HCT116 (cell line): ENCODE results near the gene LDLR. TPM values are rescaled to one million over a fixed set of nuclear protein-coding genes. Genes with fewer than 3 reads are reported as not detected.
"Not testable (repeated sequence)": the region's sequence is repeated elsewhere in the genome, so short reads cannot be mapped to it uniquely, and the experiment has no call there.

Experiments
- ATAC-seq: fragments of 200-7000 bp; cut with Tn5 transposase; 2 replicates; pipeline ENCODE4 v1.9.1; 2020; ENCODE audit warnings: mild to moderate bottlenecking, moderate library complexity
- BruUV-seq: library from RNA; stranded (reverse); fragments of 400-500 nt; replicated peaks from 2 replicates; lab custom pipeline; 2021; lab: Mats Ljungman, UMichigan
- CTCF ChIA-PET: fragments of 300-600 bp; sonication (Branson Sonifier 250); formaldehyde crosslinking; loops from one replicate; lab custom pipeline; 2021; ENCODE audit warnings: antibody characterized with exemption; lab: Charles Lee
- POLR2A ChIA-PET: fragments of 300-600, 350-600 bp; sonication (Branson Sonifier 250); formaldehyde crosslinking; loops from one replicate; lab custom pipeline; 2021; ENCODE audit warnings: antibody characterized with exemption; lab: Charles Lee
- RAD21 ChIA-PET, 2 experiments: fragments of 300-600 bp; sonication (Branson Sonifier 250); formaldehyde crosslinking; loops; one replicate each; lab custom pipeline; 2023; ENCODE audit warnings: low total read pairs in 2 of 2; ENCODE audit not compliant: uncharacterized antibody in 2 of 2, unreplicated experiment in 2 of 2, low non-redundant PET in 1 of 2; lab: Charles Lee
- DNase-seq: peaks from one replicate; pipeline ENCODE4 v3.0.0-alpha.2; 2010; ENCODE audit warnings: low read depth, low spot score
- H2AFZ ChIP-seq: fragments of 200-600 bp; shearing (Covaris generic), sonication (generic); 2 replicates; pipeline ENCODE4 v1.6.1; 2017; ENCODE audit warnings: low read depth, mixed run types, mixed read lengths, antibody characterized with exemption, low read length; ENCODE audit not compliant: poor library complexity, severe bottlenecking
- H3K27ac ChIP-seq: 2 replicates; pipeline ENCODE4 v1.5.1; 2012; ENCODE audit warnings: low read depth, low read length
- H3K27me3 ChIP-seq: fragments of 200-600 bp; sonication (generic); 2 replicates; pipeline ENCODE4 v1.6.1; 2016; ENCODE audit warnings: mixed run types, low read length, mixed read lengths; ENCODE audit not compliant: insufficient read depth
- H3K36me3 ChIP-seq, 2 experiments: fragments of 200-500 bp in 1 of 2; fragments of 200-600 bp in 1 of 2; sonication (Bioruptor generic) in 1 of 2; sonication (generic) in 1 of 2; 2 replicates each; pipeline versions ENCODE4 v1.5.1 to v1.6.1; 2014 to 2016; ENCODE audit warnings: low read length in 2 of 2, inconsistent platforms in 1 of 2, mixed read lengths in 1 of 2, mixed run types in 1 of 2; ENCODE audit not compliant: insufficient read depth in 2 of 2, control insufficient read depth in 1 of 2
- H3K4me1 ChIP-seq, 2 experiments: fragments of 200-600 bp in 1 of 2; sonication (generic) in 1 of 2; 2 replicates each; pipeline versions ENCODE4 v1.5.1 to v1.6.1; 2012 to 2017; ENCODE audit warnings: low read length in 2 of 2, inconsistent platforms in 1 of 2, mild to moderate bottlenecking in 1 of 2, mixed read lengths in 1 of 2, mixed run types in 1 of 2, moderate library complexity in 1 of 2; ENCODE audit not compliant: insufficient read depth in 2 of 2, control insufficient read depth in 1 of 2
- H3K4me2 ChIP-seq: fragments of 200-600 bp; sonication (generic); 2 replicates; pipeline ENCODE4 v1.6.1; 2017; ENCODE audit warnings: mixed run types, low read length, mixed read lengths
- H3K4me3 ChIP-seq, 2 experiments: fragments of 200-600 bp in 1 of 2; sonication (generic) in 1 of 2; replicated peaks in 1 of 2; 2 replicates each; pipeline ENCODE4 v1.5.1; 2011 to 2016; ENCODE audit warnings: low read length in 2 of 2, control low read depth in 1 of 2, low read depth in 1 of 2, mild to moderate bottlenecking in 1 of 2, mixed read lengths in 1 of 2, mixed run types in 1 of 2
- H3K79me2 ChIP-seq: fragments of 200-600 bp; sonication (generic); 2 replicates; pipeline ENCODE4 v1.6.1; 2017; ENCODE audit warnings: mild to moderate bottlenecking, mixed run types, low read length, moderate library complexity, mixed read lengths; ENCODE audit not compliant: insufficient read depth
- H3K9ac ChIP-seq: fragments of 200-600 bp; sonication (generic); 2 replicates; pipeline ENCODE4 v1.6.1; 2016; ENCODE audit warnings: low read length, mixed read lengths
- H3K9me2 ChIP-seq: fragments of 200-600 bp; sonication (generic), shearing (Covaris generic); 2 replicates; pipeline ENCODE4 v1.6.1; 2017; ENCODE audit warnings: mixed run types, mild to moderate bottlenecking, moderate library complexity; ENCODE audit not compliant: insufficient read depth
- H3K9me3 ChIP-seq, 2 experiments: fragments of 200-500 bp in 1 of 2; fragments of 200-600 bp in 1 of 2; sonication (Bioruptor generic) in 1 of 2; sonication (generic) in 1 of 2; 2 replicates each; pipeline ENCODE4 v1.6.1; 2014 to 2017; ENCODE audit warnings: low read length in 2 of 2, mixed read lengths in 2 of 2, inconsistent platforms in 1 of 2, low read depth in 1 of 2, mild to moderate bottlenecking in 1 of 2, mixed run types in 1 of 2, moderate library complexity in 1 of 2; ENCODE audit not compliant: control insufficient read depth in 1 of 2, insufficient read depth in 1 of 2
- H4K20me1 ChIP-seq: fragments of 200-600 bp; sonication (generic), shearing (Covaris generic); 2 replicates; pipeline ENCODE4 v1.6.1; 2017; ENCODE audit warnings: mixed run types, mild to moderate bottlenecking, moderate library complexity; ENCODE audit not compliant: insufficient read depth
- EGR1 ChIP-seq: IDR thresholded peaks from 2 replicates; pipeline ENCODE4 v1.6.1; 2012; ENCODE audit warnings: low read depth
- ELF1 ChIP-seq: IDR thresholded peaks from 2 replicates; pipeline ENCODE4 v1.6.1; 2012; ENCODE audit warnings: low read depth, borderline replicate concordance
- EZH2 ChIP-seq: fragments of 200-600 bp; sonication (generic); IDR thresholded peaks from 2 replicates; pipeline ENCODE4 v1.6.1; 2017; ENCODE audit warnings: antibody characterized with exemption, mixed run types
- EZH2phosphoT487 ChIP-seq: fragments of 200-600 bp; IDR thresholded peaks from 2 replicates; pipeline ENCODE4 v1.6.1; 2018; ENCODE audit warnings: antibody characterized with exemption, borderline replicate concordance
- FOSL1 ChIP-seq: IDR thresholded peaks from 2 replicates; pipeline ENCODE4 v1.6.1; 2012; ENCODE audit warnings: low read depth
- POLR2AphosphoS5 ChIP-seq: IDR thresholded peaks from 2 replicates; pipeline ENCODE4 v1.6.1; 2011; ENCODE audit warnings: mild to moderate bottlenecking, low read depth, low read length, moderate library complexity
- RAD21 ChIP-seq: IDR thresholded peaks from 2 replicates; pipeline ENCODE4 v1.6.1; 2012; ENCODE audit warnings: low read depth, mild to moderate bottlenecking
- SIN3A ChIP-seq: IDR thresholded peaks from 2 replicates; pipeline ENCODE4 v1.6.1; 2012; ENCODE audit warnings: low read depth
- SP1 ChIP-seq: IDR thresholded peaks from 2 replicates; pipeline ENCODE4 v1.6.1; 2012; ENCODE audit warnings: low read depth
- SRF ChIP-seq: IDR thresholded peaks from 2 replicates; pipeline ENCODE4 v1.6.1; 2012; ENCODE audit warnings: low read depth
- TCF7L2 ChIP-seq: IDR thresholded peaks from 2 replicates; pipeline ENCODE4 v1.7.0; 2011; ENCODE audit warnings: borderline replicate concordance, inconsistent platforms; ENCODE audit not compliant: insufficient read depth, insufficient read length; ENCODE audit errors: extremely low read depth
- YY1 ChIP-seq: IDR thresholded peaks from 2 replicates; pipeline ENCODE4 v1.6.1; 2011; ENCODE audit warnings: low read length, low read depth, moderate library complexity, mild to moderate bottlenecking; ENCODE audit not compliant: insufficient replicate concordance; ENCODE audit errors: extremely low read depth
- ZFX ChIP-seq: fragments of 450-650 bp; IDR thresholded peaks from 2 replicates; pipeline ENCODE4 v1.6.1; 2017
- ZNF274 ChIP-seq: fragments of 200-500 bp; sonication (Bioruptor generic); IDR thresholded peaks from 2 replicates; pipeline ENCODE4 v1.6.1; 2014; ENCODE audit warnings: mild to moderate bottlenecking, low read depth, low read length, inconsistent platforms
- intact Hi-C: fragments of 100-400 bp; cut with micrococcal nuclease; formaldehyde crosslinking; loops from 2 replicates; pipeline ENCODE4 v1.10.0; 2022
- total RNA-seq: library from RNA; stranded (reverse); gene quantifications from one replicate; pipeline ENCODE4 v1.2.1, GENCODE V29; 2021; ENCODE audit not compliant: unreplicated experiment
- TF ChIP-seq, protein P1 (sequence below): IDR thresholded peaks from 2 replicates; pipeline ENCODE4 v1.6.1; 2012
- TF ChIP-seq, protein P2 (sequence below): IDR thresholded peaks from 2 replicates; pipeline ENCODE4 v1.6.1; 2012; ENCODE audit warnings: low read depth
- TF ChIP-seq, protein P3 (sequence below), 3 experiments: fragments of 200-600 bp in 1 of 3; sonication (generic) in 1 of 3; IDR thresholded peaks in 2 of 3; conservative IDR thresholded peaks in 1 of 3; 2 replicates each; pipeline ENCODE4 v1.5.1; 2012 to 2017; ENCODE audit warnings: low read depth in 2 of 3, low read length in 2 of 3, antibody characterized with exemption in 1 of 3, borderline replicate concordance in 1 of 3, control low read depth in 1 of 3, mild to moderate bottlenecking in 1 of 3, mixed read lengths in 1 of 3, mixed run types in 1 of 3, moderate library complexity in 1 of 3; ENCODE audit not compliant: insufficient read depth in 1 of 3
- TF ChIP-seq, protein P4 (sequence below): IDR thresholded peaks from 2 replicates; pipeline ENCODE4 v1.6.1; 2012

Gene LDLR
- total RNA-seq, 1 experiment from 2014 or later: 92.4 TPM

DNA sequence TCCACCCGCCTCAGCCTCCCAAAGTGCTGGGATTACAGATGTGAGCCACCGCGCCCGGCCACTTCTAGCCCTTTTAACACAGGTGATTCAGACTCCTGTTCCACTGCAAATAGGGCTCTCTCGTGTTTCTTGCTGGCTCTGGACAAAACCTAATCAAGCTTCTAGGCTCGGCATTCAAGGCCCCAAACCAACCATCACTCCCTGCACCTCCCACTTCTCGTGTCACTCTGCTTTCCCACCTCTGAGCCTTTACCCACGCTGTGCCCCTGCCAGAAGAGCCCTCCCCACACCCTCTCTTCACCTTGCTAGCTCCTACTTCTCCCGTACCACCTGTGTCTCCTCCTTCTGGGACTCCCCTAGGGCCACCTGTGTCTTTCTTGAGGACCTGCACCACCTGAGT, 88.3 kb downstream of the LDLR start:
- CTCF ChIA-PET: no interaction called here

DNA sequence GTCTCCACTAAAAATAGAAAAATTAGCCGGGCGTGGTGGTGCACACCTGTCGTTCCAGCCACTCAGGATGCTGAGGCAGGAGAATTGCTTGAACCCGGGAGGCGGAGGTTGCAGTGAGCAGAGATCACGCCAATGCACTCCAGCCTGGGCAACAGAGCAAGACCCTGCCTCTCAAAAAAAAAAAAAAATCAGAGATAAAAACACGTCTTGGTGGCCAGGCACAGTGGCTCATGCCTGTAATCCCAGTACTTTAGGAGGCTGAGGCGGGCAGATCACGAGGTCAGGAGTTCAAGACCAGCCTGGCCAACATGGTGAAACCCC, 89.8 kb downstream of the LDLR start:
- POLR2A ChIA-PET, intact Hi-C loops, H3K9ac ChIP-seq, ATAC-seq, DNase-seq, H3K27ac ChIP-seq, H3K4me3 ChIP-seq, H3K9me2 ChIP-seq, H3K79me2 ChIP-seq, H3K9me3 ChIP-seq, BruUV-seq, RAD21 ChIA-PET, H3K4me1 ChIP-seq, H2AFZ ChIP-seq, CTCF ChIA-PET, H3K4me2 ChIP-seq, H3K27me3 ChIP-seq, H4K20me1 ChIP-seq: not testable (repeated sequence)
- H3K36me3 ChIP-seq: peaks cover 0 to 10% of the 10 kb centered on the region in 2 experiments; a peak in 2 of 4 replicates

More for the DNA sequence above, 88.3 kb downstream of the LDLR start:
- intact Hi-C loops: no loop called here
- Histone ChIP-seq H3K4me1 (peaks cover 0 to 3% of the 10 kb centered on the region in 2 experiments; a peak in 1 of 4 replicates), H3K4me3 (no peak overlapping the region), H3K36me3 (peaks cover 0 to 20% of the 10 kb centered on the region in 2 experiments; a peak in 2 of 4 replicates), H3K9me2 (no peaks in the 10 kb centered on the region), H3K79me2 (no peaks in the 10 kb centered on the region), H3K4me2 (no peak overlapping the region), H4K20me1 (no peaks in the 10 kb centered on the region), H3K27me3 (no peaks in the 10 kb centered on the region), H2AFZ (no peak overlapping the region), H3K9ac (no peak overlapping the region), H3K27ac (no peak overlapping the region), H3K9me3 (no peaks in the 10 kb centered on the region)
- RAD21 ChIA-PET: no interaction called here
- DNase-seq (no peak), ATAC-seq (no peak)
- POLR2A ChIA-PET: no interaction called here
- BruUV-seq: no TSS peak
- TF ChIP-seq ZNF274 (no peak), EZH2 (no peak), SRF (no peak), ELF1 (no peak), RAD21 (no peak), EZH2phosphoT487 (no peak), POLR2AphosphoS5 (no peak), SP1 (no peak), TCF7L2 (no peak), SIN3A (no peak), ZFX (no peak), EGR1 (no peak), FOSL1 (no peak), YY1 (no peak)
- TF ChIP-seq, protein P1, sequence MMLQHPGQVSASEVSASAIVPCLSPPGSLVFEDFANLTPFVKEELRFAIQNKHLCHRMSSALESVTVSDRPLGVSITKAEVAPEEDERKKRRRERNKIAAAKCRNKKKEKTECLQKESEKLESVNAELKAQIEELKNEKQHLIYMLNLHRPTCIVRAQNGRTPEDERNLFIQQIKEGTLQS: no peak
- TF ChIP-seq, protein P2, sequence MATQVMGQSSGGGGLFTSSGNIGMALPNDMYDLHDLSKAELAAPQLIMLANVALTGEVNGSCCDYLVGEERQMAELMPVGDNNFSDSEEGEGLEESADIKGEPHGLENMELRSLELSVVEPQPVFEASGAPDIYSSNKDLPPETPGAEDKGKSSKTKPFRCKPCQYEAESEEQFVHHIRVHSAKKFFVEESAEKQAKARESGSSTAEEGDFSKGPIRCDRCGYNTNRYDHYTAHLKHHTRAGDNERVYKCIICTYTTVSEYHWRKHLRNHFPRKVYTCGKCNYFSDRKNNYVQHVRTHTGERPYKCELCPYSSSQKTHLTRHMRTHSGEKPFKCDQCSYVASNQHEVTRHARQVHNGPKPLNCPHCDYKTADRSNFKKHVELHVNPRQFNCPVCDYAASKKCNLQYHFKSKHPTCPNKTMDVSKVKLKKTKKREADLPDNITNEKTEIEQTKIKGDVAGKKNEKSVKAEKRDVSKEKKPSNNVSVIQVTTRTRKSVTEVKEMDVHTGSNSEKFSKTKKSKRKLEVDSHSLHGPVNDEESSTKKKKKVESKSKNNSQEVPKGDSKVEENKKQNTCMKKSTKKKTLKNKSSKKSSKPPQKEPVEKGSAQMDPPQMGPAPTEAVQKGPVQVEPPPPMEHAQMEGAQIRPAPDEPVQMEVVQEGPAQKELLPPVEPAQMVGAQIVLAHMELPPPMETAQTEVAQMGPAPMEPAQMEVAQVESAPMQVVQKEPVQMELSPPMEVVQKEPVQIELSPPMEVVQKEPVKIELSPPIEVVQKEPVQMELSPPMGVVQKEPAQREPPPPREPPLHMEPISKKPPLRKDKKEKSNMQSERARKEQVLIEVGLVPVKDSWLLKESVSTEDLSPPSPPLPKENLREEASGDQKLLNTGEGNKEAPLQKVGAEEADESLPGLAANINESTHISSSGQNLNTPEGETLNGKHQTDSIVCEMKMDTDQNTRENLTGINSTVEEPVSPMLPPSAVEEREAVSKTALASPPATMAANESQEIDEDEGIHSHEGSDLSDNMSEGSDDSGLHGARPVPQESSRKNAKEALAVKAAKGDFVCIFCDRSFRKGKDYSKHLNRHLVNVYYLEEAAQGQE: no peak
- TF ChIP-seq, protein P3, sequence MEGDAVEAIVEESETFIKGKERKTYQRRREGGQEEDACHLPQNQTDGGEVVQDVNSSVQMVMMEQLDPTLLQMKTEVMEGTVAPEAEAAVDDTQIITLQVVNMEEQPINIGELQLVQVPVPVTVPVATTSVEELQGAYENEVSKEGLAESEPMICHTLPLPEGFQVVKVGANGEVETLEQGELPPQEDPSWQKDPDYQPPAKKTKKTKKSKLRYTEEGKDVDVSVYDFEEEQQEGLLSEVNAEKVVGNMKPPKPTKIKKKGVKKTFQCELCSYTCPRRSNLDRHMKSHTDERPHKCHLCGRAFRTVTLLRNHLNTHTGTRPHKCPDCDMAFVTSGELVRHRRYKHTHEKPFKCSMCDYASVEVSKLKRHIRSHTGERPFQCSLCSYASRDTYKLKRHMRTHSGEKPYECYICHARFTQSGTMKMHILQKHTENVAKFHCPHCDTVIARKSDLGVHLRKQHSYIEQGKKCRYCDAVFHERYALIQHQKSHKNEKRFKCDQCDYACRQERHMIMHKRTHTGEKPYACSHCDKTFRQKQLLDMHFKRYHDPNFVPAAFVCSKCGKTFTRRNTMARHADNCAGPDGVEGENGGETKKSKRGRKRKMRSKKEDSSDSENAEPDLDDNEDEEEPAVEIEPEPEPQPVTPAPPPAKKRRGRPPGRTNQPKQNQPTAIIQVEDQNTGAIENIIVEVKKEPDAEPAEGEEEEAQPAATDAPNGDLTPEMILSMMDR (IDR thresholded peaks at IDR 0.05 in 2 of 3, conservative IDR thresholded peaks at IDR 0.05 in 1 of 3; ENCODE audit: borderline replicate concordance in 1 of 3, insufficient read depth in 1 of 3, low read depth in 2 of 3, low read length in 2 of 3): no peak
- TF ChIP-seq, protein P4, sequence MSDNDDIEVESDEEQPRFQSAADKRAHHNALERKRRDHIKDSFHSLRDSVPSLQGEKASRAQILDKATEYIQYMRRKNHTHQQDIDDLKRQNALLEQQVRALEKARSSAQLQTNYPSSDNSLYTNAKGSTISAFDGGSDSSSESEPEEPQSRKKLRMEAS: no peak
